Measurements from ENCODE around the gene KCNJ5.

The KCNJ5 gene

GRCh38 chr11:128890543-128891368 is at the start of gene KCNJ5:
TSS of gene KCNJ5 (plus strand) at chr11:128891356. CDS start at chr11:128911274, 19,918 bp downstream.
- peak; percentile 34 for DNase-seq (ENCODE audit: low spot score)
- H3K27ac ChIP-seq = peak within 1 kb of the TSS; percentile 42
- POLR2A ChIA-PET (ENCODE audit: low non-redundant PET) = no interaction called here
- TF ChIP-seq CTCF (conservative IDR thresholded peaks at IDR 0.05; ENCODE audit: low read depth) = no peak
- CTCF ChIA-PET = interaction anchor here (1.0 to 1.9 kb wide), 3 partner anchors 15 to 66 kb away, joined by 3 to 11 read pairs (median 9); no protein-coding TSS in a partner anchor

GRCh38 chr11:128841461-128842072 is 49.6 kb upstream of the KCNJ5 start:
- CTCF ChIA-PET = no interaction called here
- DNase-seq (ENCODE audit: low spot score) = no peak

GRCh38 chr11:128843198-128843785 is 47.9 kb upstream of the KCNJ5 start:
- ChIA-PET CTCF (interaction anchor here (0.7 to 0.9 kb wide), 2 partner anchors 165 to 713 kb away, joined by 3 read pairs; no protein-coding TSS in a partner anchor), POLR2A (ENCODE audit: low non-redundant PET) (no interaction called here)
- no peak for TF ChIP-seq CTCF (conservative IDR thresholded peaks at IDR 0.05; ENCODE audit: low read depth)
- H3K27ac ChIP-seq = no peak overlapping the region
- DNase-seq (ENCODE audit: low spot score) = no peak

More at GRCh38 chr11:128841461-128842072, 49.6 kb upstream of the KCNJ5 start:
- no peak overlapping the region for H3K27ac ChIP-seq
- TF ChIP-seq CTCF (conservative IDR thresholded peaks at IDR 0.05; ENCODE audit: low read depth) = no peak
- POLR2A ChIA-PET (ENCODE audit: low non-redundant PET) = no interaction called here

GRCh38 chr11:128845334-128845780 is 45.8 kb upstream of the KCNJ5 start:
- CTCF ChIA-PET = interaction anchor here (0.5 to 1.6 kb wide), 4 partner anchors 14 to 1507 kb away, joined by 3 to 6 read pairs (median 4); no protein-coding TSS in a partner anchor

GRCh38 chr11:128846985-128847384 is 44.2 kb upstream of the KCNJ5 start:
- no peak overlapping the region for H3K27ac ChIP-seq
- ChIA-PET CTCF (no interaction called here), POLR2A (ENCODE audit: low non-redundant PET) (no interaction called here)
- DNase-seq (ENCODE audit: low spot score) = no peak
- no peak for TF ChIP-seq CTCF (conservative IDR thresholded peaks at IDR 0.05; ENCODE audit: low read depth)

More at GRCh38 chr11:128845334-128845780, 45.8 kb upstream of the KCNJ5 start:
- no peak for TF ChIP-seq CTCF (conservative IDR thresholded peaks at IDR 0.05; ENCODE audit: low read depth)
- no peak overlapping the region for H3K27ac ChIP-seq
- no peak for DNase-seq (ENCODE audit: low spot score)
- POLR2A ChIA-PET (ENCODE audit: low non-redundant PET) = no interaction called here

- ChIA-PET CTCF (interaction anchor here (0.8 kb wide), 1 partner anchor 36 kb away, joined by 3 read pairs; no protein-coding TSS in a partner anchor), POLR2A (ENCODE audit: low non-redundant PET) (no interaction called here)
- H3K27ac ChIP-seq = no peak overlapping the region
- DNase-seq (ENCODE audit: low spot score) = peak; percentile 8
- TF ChIP-seq CTCF (conservative IDR thresholded peaks at IDR 0.05; ENCODE audit: low read depth) = peak; percentile 33
Observed at GRCh38 chr11:128848815-128849455, 42.2 kb upstream of the KCNJ5 start.

Data from RWPE1 (cell line).